GM11168 (cell line): ENCODE results near the gene SLC17A7.
"Not testable (repeated sequence)": the region's sequence is repeated elsewhere in the genome, so short reads cannot be mapped to it uniquely, and the experiment has no call there.

ENCODE experiments used
- in situ Hi-C: fragments of 300-500 bp; cut with MboI; formaldehyde crosslinking; loops from one replicate; pipeline ENCODE4 v1.12.0; 2022; ENCODE audit warnings: low sequenced_read_pairs; ENCODE audit not compliant: unreplicated experiment

The SLC17A7 gene

DNA sequence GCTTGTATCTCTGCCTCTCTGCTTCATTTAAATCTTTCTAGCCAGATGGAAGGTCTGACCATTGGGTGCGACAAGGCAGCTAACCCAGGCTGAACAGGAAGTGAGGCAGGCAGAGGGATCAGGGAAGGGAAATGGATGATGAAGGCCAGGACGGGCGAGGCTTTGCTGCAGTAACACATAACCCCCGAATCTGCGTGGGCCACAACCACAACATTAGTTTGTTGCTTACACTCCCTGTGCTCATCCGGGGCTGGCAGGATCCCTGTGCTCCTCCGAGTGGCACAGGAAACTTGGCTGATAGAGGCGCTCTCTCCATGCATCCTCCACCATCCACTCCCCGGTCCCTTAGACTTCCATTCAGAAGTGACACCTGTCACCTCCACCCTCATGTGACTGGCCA lies 31.6 kb upstream of the SLC17A7 start:
- in situ Hi-C loops = no loop called here

- in situ Hi-C loops = no loop called here
Measured at GRCh38 chr19:49470615-49470978, 29.3 kb upstream of the SLC17A7 start.

- in situ Hi-C loops = no loop called here
Measured at GRCh38 chr19:49469828-49470614, 28.7 kb upstream of the SLC17A7 start.

DNA sequence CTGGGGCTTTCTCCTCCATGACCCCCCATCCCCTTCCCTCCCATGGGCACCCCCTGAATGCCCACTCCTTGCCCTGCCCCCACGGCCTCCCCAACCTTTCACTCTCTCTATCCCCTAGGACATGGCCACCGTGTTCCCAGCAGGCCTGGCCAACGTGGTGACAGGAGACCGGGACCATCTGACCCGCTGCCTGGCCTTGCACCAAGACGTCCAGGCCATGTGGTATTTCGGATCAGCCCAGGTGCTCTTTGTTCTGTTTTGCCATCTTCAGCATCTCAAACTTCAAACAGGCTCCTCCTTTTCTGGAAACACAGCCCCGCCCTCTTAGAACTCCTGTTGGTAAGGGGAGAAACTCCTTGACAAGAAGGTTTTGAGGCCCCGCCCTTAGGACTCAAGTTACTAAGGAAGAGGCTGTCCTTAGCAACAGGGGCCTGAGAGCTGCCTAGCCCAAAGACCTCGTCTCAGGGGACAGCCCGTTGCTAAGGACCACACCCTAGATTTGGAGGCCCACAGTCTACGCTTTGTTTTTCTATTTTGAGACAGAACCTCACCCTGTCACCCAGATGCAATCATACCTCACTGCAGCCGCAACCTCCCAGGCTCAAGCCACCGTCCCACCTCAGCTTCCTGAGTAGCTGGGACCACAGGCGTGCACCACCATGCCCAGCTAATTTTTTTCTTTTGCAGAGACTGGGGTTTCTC lies 27.6 kb upstream of the SLC17A7 start:
- in situ Hi-C loops = no loop called here

GRCh38 chr19:49468199-49468598 lies 26.9 kb upstream of the SLC17A7 start:
- in situ Hi-C loops = no loop called here

GRCh38 chr19:49465371-49465770 lies 24.0 kb upstream of the SLC17A7 start:
- in situ Hi-C loops = no loop called here

GRCh38 chr19:49463960-49464740 lies 22.8 kb upstream of the SLC17A7 start:
- in situ Hi-C loops = no loop called here

DNA sequence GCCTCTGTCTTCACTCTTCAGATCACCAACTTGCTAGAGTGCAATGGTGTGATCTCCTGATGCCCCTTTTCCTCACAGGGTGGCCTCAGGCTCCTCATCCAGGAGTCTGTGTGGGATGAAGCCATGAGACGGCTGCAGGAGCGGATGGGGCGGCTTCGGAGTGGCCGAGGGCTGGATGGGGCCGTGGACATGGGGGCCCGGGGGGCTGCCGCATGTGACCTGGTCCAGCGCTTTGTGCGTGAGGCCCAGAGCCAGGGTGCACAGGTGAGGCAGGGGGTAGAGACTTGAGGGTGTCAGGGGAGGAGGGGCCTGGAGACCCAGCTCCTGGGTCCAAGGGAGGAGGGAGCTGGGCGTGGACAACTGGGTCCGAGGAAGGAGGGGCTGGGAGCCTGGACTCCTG lies 21.2 kb upstream of the SLC17A7 start:
- in situ Hi-C loops = no loop called here

- in situ Hi-C loops = no loop called here
Measured at GRCh38 chr19:49461656-49462055, 20.3 kb upstream of the SLC17A7 start.

DNA sequence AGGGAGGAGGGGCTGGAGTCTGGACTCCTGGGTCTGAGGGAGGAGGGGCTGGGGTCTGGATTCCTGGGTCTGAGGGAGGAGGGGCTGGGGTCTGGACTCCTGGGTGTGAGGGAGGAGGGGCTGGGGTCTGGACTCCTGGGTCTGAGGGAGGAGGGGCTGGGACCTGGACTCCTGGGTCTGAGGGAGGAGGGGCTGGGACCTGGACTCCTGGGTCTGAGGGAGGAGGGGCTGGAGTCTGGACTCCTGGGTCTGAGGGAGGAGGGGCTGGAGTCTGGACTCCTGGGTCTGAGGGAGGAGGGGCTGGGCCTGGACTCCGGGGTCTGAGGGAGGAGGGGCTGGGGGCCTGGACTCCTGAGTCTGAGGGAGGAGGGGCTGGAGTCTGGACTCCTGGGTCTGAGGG lies 19.8 kb upstream of the SLC17A7 start:
- in situ Hi-C loops = not testable (repeated sequence)

GRCh38 chr19:49459388-49459787 lies 18.1 kb upstream of the SLC17A7 start:
- in situ Hi-C loops = no loop called here

- in situ Hi-C loops = no loop called here
Measured at GRCh38 chr19:49458567-49458903, 17.2 kb upstream of the SLC17A7 start.

DNA sequence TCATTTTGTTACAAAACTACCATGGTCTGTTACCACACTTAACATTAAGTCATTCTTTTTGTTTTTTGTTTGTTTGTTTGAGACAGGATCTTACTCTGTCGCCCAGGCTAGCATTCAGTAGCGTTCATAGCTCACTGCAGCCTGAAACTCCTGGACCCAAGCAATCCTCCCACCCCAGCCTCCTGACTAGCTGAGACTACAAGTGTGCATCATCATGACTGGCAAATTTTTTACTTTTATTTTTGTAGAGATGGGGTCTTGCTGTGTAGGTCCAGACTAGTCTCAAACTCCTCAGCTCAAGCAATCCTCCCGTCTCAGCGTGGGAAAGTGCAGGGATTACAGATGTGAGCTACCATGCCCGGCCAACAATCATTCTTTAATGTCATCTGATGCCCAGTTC lies 15.0 kb upstream of the SLC17A7 start:
- in situ Hi-C loops = no loop called here

DNA sequence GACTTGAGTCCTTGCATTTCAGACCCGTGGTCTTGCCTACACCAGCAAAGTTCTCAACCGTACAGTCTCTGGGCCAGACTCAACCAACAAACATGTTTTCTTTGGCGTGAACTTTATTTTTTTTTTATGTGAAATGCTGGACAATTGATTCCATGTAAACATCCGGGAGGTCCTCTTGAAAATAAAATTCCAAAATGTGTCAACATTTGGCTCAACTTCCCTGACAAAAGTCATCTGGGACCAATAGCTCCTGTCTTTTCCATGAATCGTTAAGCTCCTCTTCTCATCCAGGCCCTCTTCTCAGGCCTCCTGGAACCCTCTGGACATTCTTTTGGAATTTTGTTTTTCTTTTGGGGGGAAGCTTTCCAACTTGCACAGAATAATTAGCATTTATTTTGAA lies 14.4 kb upstream of the SLC17A7 start:
- in situ Hi-C loops = no loop called here

- in situ Hi-C loops = no loop called here
Measured at GRCh38 chr19:49453757-49454240, 12.5 kb upstream of the SLC17A7 start.

GRCh38 chr19:49453013-49453756 lies 11.9 kb upstream of the SLC17A7 start, which contains the start of gene ALDH16A1:
ALDH16A1 (plus strand) TSS chr19:49453225; CDS start chr19:49453332, 107 bp downstream.
- in situ Hi-C loops = no loop called here

DNA sequence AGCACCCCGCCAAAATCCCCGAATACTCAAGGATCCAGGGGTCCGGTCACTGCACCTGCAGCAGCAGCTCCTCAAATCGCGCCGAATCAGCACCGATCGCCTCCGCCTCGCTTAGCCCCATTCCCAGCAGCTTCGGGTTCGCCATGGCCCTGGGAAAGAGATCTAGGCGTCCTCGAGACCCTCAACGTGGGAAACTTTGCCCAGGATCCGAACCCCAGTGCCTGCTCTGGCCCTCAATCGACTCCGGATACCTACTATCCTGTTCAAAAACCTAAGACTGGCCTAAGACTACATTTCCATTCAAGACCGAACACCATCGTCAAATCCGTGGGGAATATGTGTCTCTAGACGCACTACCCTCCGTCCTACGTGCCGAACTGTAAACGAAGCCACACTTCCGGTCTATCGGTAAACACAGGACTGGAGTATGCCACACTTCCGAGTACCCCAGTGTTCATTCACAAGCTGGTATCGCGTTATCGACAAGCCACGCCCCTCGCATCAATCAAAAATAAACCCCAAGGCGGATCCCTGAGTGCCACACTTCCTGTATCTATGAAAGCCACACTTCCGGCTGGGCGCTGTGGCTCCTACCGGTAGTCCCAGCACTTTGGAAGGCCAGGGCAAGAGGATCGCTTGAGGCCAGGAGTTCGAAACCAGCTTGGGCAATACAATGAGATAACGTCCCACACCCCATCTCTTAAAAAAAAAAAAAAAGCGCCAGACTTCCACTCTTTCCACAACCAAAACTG lies 10.3 kb upstream of the SLC17A7 start, which contains the start of gene PIH1D1:
Gene PIH1D1, minus strand, starts transcription at position 385 of the 752 bp plus-strand sequence. Its CDS starts 240 bp downstream, at position 145.
- in situ Hi-C loops = no loop called here

DNA sequence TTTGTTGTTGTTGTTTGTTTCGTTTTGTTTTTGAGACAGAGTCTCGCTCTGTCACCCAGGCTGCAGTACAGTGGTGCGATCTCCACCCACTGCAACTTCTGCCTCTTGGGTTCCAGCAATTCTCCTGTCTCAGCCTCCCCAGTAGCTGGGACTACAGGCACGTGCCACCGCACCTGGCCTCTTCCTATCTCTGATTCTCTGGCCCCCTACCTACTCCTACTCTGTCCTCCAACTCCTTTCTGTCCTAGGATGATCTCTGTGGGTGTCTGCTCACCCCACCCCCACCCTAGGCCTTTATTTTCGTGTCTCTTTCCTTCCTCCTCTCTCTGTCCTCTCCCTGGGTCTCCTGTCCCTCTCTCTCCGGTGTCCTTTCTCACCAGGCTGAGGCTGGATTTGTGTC lies 9.1 kb upstream of the SLC17A7 start:
- in situ Hi-C loops = no loop called here

DNA sequence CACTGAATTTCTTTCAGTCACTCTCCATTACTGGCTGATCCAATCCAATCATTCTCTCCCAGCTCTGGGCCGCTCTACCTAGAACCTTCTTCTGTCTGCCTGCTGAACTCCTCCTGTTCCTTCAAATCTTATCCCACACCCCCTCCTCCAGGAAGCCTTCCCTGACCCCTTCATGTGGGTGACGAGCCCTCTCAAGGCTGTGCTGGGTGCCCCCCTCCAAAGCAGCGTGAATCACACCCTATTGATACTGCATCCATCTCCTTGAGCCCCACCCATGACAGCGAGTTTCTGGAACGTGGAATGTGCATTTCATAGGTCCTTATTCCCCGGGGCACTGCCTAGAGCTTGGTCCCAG lies 7.1 kb upstream of the SLC17A7 start:
- in situ Hi-C loops = no loop called here
